HFFc6 (cell line): ENCODE results near the gene IGFL1. TPM values are rescaled to one million over a fixed set of nuclear protein-coding genes. Genes with fewer than 3 reads are reported as not detected.
"Not testable (repeated sequence)": the region's sequence is repeated elsewhere in the genome, so short reads cannot be mapped to it uniquely, and the experiment has no call there.

Experiments
- DNase-seq: peaks from one replicate; pipeline ENCODE4 v3.0.0-alpha.2; 2018
- H3K27ac Mint-ChIP-seq: 2 replicates; pipeline ENCODE4 v1.8.0; 2020; ENCODE audit warnings: mild to moderate bottlenecking, mixed read lengths
- H3K27me3 Mint-ChIP-seq: 2 replicates; pipeline ENCODE4 v1.8.0; 2021; ENCODE audit warnings: mild to moderate bottlenecking, moderate library complexity, mixed read lengths; ENCODE audit not compliant: insufficient read depth
- H3K36me3 Mint-ChIP-seq: 2 replicates; pipeline ENCODE4 v1.8.0; 2021; ENCODE audit warnings: low read depth, mixed read lengths
- H3K4me1 Mint-ChIP-seq: 2 replicates; pipeline ENCODE4 v1.8.0; 2020; ENCODE audit warnings: low read depth, mixed read lengths
- H3K4me3 Mint-ChIP-seq: 2 replicates; pipeline ENCODE4 v1.8.0; 2020; ENCODE audit warnings: mild to moderate bottlenecking, moderate library complexity, mixed read lengths
- H3K9me3 Mint-ChIP-seq: 2 replicates; pipeline ENCODE4 v1.8.0; 2020; ENCODE audit warnings: mild to moderate bottlenecking, mixed read lengths
- CTCF ChIP-seq: fragments of 200-600 bp; sonication (generic); IDR thresholded peaks from 2 replicates; pipeline ENCODE4 v1.5.0; 2021; ENCODE audit warnings: antibody characterized with exemption, mild to moderate bottlenecking
- total RNA-seq, 6 experiments: library from RNA; stranded (reverse); fragmentation: NEBNext Ultra II Directional; extraction: Animal tissue kit (Norgen Biotek cat#: 25700); gene quantifications; 2 replicates in 1 of 6; 3 replicates in 5 of 6; pipeline ENCODE4 v1.2.3, GENCODE V29; 2021

The IGFL1 gene
- total RNA-seq, 6 experiments from 2014 or later, result not detected

- no peak for TF ChIP-seq CTCF
- H3K27ac Mint-ChIP-seq, result no peak overlapping the region
- H3K4me3 Mint-ChIP-seq, result no peak overlapping the region
- no peaks in the 10 kb centered on the region for H3K36me3 Mint-ChIP-seq
- H3K4me1 Mint-ChIP-seq, result peaks cover 38% of the 10 kb centered on the region
- no peaks in the 10 kb centered on the region for H3K9me3 Mint-ChIP-seq
- peaks cover 37% of the 10 kb centered on the region for H3K27me3 Mint-ChIP-seq
- DNase-seq, result no peak
Measured at GRCh38 chr19:46186101-46186716, 43.3 kb upstream of the IGFL1 start.

GRCh38 chr19:46186717-46187101 is 42.8 kb upstream of the IGFL1 start:
- Mint-ChIP-seq H3K27ac (no peak overlapping the region), H3K9me3 (no peaks in the 10 kb centered on the region), H3K36me3 (no peaks in the 10 kb centered on the region), H3K27me3 (peaks cover 41% of the 10 kb centered on the region), H3K4me3 (no peak overlapping the region), H3K4me1 (peaks cover 33% of the 10 kb centered on the region)
- DNase-seq, result no peak
- TF ChIP-seq CTCF, result no peak

- no peak for TF ChIP-seq CTCF
- Mint-ChIP-seq H3K27ac (no peak overlapping the region), H3K27me3 (peaks cover 51% of the 10 kb centered on the region), H3K9me3 (no peaks in the 10 kb centered on the region), H3K4me3 (no peak overlapping the region), H3K36me3 (no peaks in the 10 kb centered on the region), H3K4me1 (peaks cover 17% of the 10 kb centered on the region)
- no peak for DNase-seq
Measured at GRCh38 chr19:46189971-46190888, 39.3 kb upstream of the IGFL1 start.

GRCh38 chr19:46191356-46191755 is 38.2 kb upstream of the IGFL1 start:
- TF ChIP-seq CTCF, result no peak
- Mint-ChIP-seq H3K4me1 (peaks cover 12% of the 10 kb centered on the region), H3K9me3 (no peaks in the 10 kb centered on the region), H3K36me3 (no peaks in the 10 kb centered on the region), H3K4me3 (no peak overlapping the region), H3K27ac (no peak overlapping the region), H3K27me3 (peaks cover 56% of the 10 kb centered on the region)
- no peak for DNase-seq

GRCh38 chr19:46191972-46192371 is 37.6 kb upstream of the IGFL1 start:
- no peak overlapping the region for H3K4me3 Mint-ChIP-seq
- DNase-seq, result no peak
- no peaks in the 10 kb centered on the region for H3K9me3 Mint-ChIP-seq
- H3K4me1 Mint-ChIP-seq, result peaks cover 12% of the 10 kb centered on the region
- no peak for TF ChIP-seq CTCF
- H3K27me3 Mint-ChIP-seq, result peaks cover 54% of the 10 kb centered on the region
- H3K36me3 Mint-ChIP-seq, result no peaks in the 10 kb centered on the region
- no peak overlapping the region for H3K27ac Mint-ChIP-seq

GRCh38 chr19:46192626-46192991 is 36.9 kb upstream of the IGFL1 start:
- peaks cover 12% of the 10 kb centered on the region for H3K4me1 Mint-ChIP-seq
- not testable (repeated sequence) for H3K9me3 Mint-ChIP-seq, DNase-seq, H3K27ac Mint-ChIP-seq, H3K36me3 Mint-ChIP-seq
- peaks cover 61% of the 10 kb centered on the region for H3K27me3 Mint-ChIP-seq
- H3K4me3 Mint-ChIP-seq, result peak overlapping the region; percentile 69
